HEK293T (cell line): ENCODE measurements around the gene TNFRSF25.

Experiments
- FOXA1 ChIP-seq: fragments of 450-650 bp; IDR thresholded peaks from 2 replicates; pipeline ENCODE4 v1.6.1; 2016; ENCODE audit warnings: mild to moderate bottlenecking
- FOXM1 ChIP-seq: fragments of 450-650 bp; IDR thresholded peaks from 2 replicates; pipeline ENCODE4 v1.6.1; 2017; ENCODE audit warnings: mild to moderate bottlenecking, borderline replicate concordance
- HDGF ChIP-seq: fragments of 450-650 bp; IDR thresholded peaks from 2 replicates; pipeline ENCODE4 v1.6.1; 2017; ENCODE audit warnings: antibody characterized with exemption, borderline replicate concordance
- NFRKB ChIP-seq: fragments of 450-650 bp; IDR thresholded peaks from 2 replicates; pipeline ENCODE4 v1.6.1; 2016; ENCODE audit warnings: mild to moderate bottlenecking, moderate library complexity
- TF ChIP-seq, protein P1 (sequence below): fragments of 450-650 bp; IDR thresholded peaks from 2 replicates; pipeline ENCODE4 v1.6.1; 2016

DNA sequence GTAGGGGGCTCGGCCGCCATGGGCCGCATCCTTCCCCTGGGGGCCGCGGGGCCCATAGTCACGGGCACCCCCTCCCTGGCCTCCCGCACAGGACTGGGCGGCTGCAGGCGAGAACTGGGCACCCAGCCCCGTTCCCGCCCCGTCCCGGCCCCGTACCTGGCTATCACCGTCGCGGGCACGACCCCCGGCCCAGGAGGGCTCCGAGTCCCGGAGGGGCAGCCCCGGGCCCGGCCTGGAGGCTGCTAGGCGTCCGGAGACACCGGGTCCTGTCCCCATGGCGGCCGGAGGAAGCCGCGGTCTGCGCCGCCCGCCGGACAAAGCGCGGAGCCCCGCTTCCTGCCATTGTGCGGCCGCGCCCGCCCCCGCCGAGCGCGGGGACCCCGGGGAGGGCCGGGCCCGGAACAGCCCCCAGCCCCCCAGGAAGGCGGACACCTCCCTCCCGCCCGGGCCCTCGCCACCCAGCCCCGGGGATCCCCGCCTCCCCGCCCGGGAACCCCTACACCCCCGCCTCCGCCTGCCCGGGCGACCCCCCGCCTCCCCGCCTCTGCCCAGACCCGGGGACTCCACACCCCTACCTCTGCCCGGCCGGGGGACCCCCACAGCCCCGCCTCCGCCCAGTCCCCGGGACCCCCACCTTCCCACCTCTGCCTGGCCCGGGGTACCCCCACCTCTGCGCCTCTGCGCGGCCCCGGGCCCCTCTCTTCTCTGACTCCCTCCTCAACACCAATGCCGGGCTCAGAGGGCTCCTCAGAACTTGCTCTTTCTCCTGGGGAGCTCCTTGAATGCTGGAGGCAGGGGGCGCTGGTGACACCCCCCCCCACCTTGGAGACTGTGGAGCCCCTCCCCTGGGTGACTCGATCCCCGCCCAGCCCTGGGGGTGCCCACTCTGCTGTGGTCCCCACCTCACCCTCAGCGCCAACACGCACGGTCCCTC, 19.5 kb upstream of the TNFRSF25 start:
- TF ChIP-seq NFRKB (no peak), FOXA1 (no peak), HDGF (no peak), FOXM1 (no peak)
- TF ChIP-seq, protein P1, sequence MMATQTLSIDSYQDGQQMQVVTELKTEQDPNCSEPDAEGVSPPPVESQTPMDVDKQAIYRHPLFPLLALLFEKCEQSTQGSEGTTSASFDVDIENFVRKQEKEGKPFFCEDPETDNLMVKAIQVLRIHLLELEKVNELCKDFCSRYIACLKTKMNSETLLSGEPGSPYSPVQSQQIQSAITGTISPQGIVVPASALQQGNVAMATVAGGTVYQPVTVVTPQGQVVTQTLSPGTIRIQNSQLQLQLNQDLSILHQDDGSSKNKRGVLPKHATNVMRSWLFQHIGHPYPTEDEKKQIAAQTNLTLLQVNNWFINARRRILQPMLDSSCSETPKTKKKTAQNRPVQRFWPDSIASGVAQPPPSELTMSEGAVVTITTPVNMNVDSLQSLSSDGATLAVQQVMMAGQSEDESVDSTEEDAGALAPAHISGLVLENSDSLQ: no peak
